Activated CD4-positive, alpha-beta T cell treated with anti-CD3 and anti-CD28 coated beads for 24 hours (primary cell): ENCODE results near the gene IRF2.

Experiments
- DNase-seq, 2 donors: peaks; one replicate each; pipeline ENCODE4 v3.0.0-alpha.2; 2020; ENCODE audit warnings: low read depth in 2 of 2

IRF2 gene

DNA sequence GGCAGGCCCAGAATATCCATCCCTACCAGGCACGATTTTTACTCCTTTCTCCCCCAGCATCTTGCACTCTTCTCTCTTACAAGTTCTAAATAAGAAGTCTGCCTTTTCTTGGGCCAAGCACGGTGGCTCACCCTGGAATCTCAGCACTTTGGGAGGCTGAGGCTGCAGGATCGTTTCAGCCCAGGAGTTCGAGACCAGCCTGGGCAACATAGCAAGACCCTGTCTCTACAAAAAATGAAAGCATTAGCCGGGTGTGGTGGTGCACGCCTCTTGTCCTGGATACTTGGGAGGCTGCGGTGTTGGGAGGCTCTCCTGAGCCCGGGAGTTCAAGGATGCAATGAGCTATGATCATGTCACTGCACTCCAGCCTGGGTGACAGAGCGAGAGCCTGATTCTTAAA lies 64.8 kb downstream of the IRF2 start:
- no peak for DNase-seq

DNA sequence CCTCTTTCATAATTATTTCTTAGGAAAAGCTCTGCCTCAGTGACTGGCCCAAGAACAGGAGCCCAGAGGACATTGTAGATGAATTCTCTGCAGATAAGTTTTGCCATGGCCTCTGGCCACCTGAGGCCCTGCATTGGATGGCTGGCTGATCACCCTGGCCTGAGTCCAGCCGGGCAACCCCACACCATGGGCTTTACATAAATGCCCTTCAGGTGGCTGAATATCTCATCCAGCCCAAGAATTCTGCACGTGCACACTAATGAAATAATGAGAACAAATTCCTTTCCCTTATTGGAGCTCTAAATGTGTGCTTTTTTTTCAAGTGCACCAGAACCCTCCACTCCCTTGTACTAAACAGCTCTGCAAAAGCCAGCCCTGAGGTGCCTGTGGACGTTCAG lies 65.7 kb downstream of the IRF2 start:
- DNase-seq, result no peak

DNA sequence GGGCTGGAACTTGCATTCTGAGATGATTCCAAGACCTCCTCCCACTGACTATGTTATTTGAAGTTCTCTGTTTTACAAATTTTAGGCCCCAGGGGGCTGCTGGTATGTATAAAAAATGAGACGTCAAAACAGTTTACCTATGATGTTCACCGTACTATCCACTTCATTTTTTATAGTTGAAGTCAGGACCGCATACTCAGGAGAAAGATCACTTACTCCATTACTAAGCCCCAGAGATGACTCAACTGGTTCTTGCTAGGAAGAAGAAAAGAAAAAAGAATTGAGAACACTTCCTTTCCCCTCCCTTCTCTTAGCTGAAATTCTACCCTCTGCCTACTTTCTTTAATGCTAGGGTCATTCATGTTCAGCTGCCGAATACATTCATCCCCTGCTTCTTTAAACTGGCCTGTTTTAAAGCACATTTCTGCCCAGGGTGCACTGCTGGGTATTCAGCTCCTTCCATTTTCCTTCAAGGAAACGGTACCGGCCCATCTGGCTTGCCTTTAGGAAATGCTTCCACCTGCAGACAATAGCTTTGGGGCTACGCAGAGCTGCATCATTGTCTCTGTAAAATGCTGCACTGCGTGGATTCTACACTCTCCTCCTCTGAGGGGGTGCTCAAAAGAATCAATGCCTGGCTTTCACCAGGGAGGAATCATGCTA lies 66.2 kb downstream of the IRF2 start:
- no peak for DNase-seq

DNA sequence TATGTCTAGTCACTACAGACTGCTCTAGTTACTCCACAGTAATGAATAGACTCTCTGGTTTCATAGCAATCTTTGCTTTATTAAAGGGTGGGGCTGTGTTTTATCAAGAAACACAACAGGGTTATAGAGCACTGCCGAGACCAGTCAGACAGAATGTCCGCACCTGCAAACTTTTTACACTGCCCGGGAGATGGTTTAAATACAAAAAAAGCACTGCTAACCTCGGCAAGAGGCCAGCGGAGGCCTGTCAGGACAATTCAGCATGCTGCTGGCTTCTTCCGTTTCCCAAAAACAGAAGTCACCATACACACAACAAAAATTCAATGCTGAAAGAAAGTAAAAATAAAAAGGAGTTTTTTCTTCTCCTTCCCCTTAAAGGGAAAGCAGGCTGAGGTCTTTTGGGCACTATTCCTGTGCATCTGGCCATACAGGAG lies 67.4 kb downstream of the IRF2 start:
- DNase-seq, result no peak

DNA sequence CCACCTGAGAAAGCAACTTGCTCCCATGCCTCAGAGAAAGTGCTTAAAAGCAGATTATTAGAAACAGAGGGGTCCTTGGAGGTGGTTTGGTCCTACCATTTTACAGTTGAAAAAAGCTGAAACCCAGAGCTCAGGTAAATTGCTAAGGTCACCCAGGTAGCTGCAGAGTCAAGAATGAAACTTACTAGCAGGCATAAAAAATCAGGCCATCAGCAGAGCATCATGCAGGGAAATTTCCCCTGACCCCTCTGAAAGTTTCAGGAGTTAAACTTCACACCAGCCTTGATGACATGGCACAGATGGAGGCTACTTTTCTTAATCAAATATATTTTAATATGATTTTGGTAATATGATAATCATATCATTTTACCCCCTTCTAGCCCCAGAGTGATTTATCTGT lies 70.3 kb downstream of the IRF2 start:
- no peak for DNase-seq

DNA sequence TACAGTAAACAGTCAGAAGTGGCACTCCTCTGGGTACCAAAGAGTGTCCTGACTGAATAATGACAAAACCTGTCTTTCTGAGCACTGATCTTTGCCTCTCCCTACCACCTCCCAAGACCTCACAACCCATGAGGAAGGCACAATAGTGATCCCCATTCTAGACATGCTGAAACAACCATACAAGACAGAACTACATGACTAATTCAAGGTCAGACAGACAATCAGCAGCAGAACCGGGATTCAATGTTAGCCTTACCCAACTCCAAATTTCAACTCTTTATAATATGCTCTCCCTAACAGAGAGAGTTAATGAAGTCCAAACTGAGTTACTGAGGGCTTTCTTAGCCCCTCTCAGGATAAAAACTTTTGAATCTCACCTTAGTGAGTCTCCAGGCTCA lies 71.0 kb downstream of the IRF2 start:
- DNase-seq, result no peak

DNA sequence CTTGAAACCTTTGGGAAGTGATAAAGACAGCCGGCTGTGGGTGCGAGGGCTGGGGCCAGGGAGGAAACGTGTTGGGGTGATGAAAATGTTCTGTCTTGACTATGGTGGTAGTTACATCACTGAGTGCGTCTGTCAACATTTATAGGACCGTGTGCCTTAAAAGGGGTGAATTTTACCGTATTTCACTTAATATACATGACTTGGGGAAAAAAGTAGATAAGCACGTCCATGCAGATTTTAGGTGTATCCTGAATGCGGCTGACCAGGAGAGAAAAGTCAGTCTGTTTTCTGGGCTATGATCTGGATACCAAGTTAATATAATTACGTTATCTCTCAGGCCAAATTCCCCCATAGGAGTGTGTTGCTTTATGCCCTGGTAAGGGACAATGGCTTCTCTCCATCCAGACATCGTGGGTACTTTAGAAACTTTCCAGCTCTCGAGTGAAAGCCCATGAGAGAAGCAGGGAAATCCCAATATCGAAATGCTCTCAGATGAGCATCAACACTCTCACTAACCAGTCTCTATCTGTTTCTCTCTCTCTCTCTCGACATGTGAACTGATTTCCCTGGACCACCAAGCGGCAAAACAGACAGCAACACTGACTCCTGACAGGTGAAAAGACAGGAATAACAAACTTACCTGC lies 71.5 kb downstream of the IRF2 start:
- no peak for DNase-seq

DNA sequence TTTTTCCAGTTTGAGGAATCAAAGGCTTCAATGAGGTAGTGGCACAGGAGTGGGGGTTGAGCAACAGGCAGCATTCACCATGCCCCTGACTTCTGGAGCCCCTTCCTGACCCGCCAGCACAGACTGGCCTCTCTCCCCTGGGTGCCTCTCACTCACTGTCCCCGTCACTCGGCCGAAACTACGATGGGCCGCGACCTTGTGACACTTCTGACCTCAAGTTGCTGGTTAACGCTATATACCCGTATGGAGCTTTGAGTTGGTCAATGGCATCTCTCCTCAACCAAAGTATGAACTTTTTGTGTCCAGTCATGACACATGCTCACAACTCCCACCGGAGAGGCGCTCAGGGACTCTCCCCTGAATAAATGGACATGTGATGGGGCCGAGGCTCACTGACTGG lies 72.1 kb downstream of the IRF2 start:
- DNase-seq, result no peak

DNA sequence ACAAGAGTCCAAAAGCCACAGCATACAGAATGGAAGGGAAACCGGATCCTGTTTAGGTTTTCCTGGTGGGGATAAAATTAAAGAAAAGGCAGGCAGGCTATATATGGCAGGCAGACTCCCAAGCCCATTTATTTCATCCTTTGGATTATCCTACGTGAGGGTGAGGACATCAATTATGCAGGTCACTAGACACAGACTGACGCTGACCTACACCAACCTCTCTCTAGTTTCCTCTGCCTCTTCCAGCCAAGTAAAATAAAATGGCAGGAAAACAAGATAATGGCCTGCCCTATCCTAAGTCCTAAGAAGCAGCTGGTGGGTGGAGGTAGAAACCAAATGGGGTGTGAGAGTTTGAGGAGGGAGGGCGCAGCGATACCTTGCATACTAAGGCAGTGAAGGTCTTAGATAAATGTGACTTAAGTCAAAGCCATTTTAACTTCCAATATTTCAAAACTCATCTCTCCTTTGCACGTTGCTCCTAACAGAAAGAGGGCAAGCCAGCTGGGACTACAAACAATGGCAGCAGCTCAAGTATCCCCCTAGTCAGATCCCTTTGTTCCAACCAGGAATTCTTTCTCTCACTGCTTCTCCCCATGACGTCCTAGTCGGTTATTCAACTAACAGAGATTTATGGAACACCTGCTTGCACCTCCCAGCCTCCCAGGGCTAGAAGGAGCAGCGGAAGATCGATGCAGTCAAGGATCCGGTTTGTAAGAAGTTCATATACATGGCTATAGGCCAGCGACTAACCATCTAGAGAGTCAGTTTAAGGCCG lies 72.8 kb downstream of the IRF2 start:
- DNase-seq, result no peak

DNA sequence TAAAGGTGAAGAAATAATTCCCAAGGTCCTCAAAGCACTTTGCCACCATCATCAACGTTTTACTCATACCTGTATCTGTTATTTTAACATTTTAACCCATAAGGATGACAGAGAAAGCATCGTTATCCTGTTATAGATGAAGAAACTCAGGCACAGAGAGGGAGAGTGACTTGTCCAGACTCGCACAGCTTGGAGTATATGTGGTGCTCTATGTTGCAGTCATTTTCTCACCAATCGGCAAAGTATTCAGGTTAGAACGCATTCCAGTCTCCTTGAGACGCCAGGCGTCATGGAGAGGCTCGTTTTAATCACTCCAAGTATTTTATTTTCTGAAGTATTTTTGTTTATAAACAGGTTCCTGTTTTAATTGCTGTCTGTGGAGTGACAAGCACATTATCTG lies 73.5 kb downstream of the IRF2 start:
- no peak for DNase-seq

DNA sequence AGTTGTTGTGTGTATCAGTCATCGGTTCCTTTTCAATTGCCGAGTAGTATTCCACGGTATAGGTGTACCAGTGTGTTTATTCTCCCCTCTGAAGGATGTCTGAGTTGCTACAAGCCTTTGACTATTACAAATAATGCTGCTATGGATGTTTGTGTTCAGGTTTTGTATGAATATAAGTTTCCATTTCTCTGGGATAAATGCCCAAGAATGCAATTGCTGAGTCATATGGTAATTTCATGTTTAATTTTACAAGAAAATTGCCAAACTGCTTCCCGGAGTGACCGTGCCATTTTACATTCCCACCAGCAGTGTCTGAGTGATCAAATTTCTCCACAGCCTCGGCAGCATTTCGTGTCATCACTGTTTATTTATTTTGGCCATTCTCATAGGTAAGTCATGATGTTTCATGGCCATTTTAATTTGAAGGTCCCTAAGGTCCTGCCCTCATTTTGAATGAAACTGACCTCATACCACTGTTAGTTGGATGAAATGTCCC lies 73.9 kb downstream of the IRF2 start:
- no peak for DNase-seq

DNA sequence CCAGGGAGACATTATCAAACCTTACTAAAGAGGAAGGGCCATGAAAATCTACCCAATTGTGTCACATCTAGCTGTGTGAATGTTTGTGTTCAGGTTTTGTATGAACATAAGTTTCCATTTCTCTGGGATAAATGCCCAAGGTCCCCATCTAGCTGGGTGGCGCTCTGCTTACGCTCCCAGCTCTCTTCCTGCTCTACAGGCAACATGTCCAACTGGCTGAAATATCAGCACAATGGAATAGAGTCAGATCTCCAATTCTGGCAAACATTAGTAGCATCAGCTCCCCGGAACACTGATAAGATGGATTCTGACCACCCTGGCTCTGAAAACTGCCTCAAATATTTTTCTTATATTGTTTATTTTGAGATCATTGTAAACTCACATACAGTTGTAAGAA lies 74.8 kb downstream of the IRF2 start:
- no peak for DNase-seq

DNA sequence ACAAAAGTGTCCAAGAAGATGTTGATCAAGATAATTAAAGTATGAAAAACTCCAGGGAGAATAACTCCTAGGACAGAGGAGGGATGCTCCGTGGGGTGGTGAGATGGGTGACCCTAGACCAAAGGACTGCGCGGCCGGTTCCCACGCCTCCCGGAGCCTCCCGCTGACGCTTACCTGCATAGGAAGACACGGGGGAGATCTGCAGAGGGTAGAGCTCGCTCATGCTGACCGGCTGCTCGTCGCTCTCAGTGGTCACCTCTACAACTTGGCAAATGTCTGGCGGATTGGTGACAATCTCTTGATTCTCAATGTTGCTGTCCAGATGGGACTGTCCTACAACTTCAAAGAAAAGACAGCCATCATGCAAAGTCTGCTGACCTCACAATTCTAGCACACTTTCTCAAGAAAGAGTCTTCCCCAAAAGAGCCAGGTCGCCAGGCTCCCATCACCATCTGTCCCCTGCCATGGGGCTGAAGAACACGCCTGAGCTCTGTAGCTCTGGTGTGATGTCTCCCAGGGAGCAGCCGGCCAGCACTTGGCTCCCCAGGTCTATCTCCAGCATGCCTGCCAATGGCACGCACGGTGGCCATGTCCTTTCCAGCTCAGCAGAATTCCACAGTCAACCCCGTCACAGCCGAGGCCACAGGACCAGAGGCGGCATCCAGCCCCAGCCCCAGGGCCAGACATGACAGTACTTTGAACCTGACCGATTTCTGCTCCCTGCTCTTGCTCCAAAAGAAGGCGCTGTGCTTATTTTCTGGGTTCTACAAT lies 75.4 kb downstream of the IRF2 start:
- DNase-seq, result no peak

DNA sequence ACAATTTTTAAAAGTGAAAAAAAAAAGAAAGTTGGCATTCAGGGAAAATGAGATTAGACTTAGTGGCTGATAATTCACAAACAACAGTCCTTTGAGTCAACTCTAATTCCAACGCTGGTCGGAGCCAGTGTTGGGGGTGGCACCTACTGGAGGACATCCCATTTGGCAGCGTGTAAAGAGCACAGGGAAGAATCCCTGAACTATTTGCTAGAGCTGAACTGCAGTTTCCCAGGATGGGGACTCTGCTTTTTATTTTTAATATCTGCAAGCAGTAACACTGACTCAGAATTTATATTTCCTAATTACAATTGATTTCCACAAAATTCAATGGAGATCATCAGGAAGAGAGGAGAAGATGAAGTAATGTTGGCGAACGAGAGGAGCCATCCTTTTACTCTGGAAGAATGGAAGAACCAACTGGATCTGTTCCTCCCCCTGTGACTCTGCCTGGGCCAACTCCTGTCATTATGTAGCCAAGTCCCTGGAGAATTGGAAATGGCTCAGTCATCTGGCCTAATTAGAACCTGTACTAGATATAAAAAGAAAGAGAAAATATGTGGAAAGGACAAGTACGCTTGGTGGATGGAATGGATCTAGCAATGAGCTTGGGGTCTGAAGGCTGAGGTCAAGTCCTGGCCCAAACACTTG lies 76.7 kb downstream of the IRF2 start:
- no peak for DNase-seq

DNA sequence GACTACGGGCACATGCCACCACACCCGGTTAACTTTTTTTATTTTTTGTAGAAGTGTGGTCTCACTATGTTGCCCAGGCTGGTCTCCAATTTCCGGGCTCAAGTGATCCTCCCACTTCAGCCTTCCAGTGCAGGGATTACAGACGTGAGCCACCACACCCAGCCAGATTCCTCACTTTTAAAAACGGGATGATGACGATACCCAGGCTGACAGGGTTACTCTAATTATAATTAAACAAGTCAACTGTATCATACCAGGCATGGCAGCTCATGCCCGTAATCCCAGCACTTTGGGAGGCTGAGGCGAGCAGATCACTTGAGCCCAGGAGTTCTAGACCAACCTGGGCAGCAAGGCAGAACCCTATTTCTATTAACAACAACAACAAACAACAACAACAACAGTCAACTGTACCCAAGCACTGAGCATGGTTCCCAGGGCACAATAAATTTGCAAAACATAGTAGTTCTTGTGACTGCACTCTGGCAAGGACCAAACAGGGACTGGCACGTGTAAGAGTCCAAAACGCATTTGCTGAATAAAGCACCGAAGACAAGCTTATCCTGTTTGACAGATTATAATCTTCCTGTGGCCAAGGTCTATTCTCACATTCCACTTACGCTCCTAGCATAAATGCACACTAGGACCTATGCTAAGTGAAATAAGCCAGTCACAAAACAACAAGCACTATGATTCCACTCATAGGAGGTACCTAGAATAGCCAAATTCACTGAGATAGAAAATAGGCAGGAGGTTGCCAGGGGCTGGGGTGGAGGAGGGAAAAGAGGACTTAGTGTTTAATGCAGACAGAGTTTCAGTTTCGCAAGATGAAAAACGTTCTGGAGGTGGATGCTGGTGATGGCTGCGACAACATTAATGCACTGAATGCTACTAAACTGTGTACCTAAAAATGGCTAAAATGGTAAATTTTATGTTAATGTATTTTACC lies 77.5 kb downstream of the IRF2 start:
- no peak for DNase-seq

DNA sequence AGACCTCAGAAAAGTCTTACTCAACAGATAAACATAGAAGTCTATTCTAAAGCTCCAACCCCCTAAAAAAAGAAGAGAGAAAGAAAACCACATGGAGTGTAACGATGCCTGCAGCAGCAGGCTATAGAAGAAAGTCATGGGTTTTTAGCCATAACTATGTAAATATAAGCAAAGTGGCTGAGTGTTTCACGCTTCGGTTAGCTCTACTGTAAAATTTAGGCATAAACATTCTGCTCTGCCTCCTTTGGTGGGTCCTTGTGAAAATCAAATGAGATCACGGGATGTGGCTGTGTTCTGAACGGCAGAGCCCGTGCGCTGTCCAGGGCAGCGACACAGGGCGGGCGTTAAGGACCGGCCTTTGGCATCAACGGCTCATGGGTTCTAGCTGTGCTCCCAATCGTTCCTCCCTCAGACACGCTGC lies 78.4 kb downstream of the IRF2 start:
- no peak for DNase-seq

DNA sequence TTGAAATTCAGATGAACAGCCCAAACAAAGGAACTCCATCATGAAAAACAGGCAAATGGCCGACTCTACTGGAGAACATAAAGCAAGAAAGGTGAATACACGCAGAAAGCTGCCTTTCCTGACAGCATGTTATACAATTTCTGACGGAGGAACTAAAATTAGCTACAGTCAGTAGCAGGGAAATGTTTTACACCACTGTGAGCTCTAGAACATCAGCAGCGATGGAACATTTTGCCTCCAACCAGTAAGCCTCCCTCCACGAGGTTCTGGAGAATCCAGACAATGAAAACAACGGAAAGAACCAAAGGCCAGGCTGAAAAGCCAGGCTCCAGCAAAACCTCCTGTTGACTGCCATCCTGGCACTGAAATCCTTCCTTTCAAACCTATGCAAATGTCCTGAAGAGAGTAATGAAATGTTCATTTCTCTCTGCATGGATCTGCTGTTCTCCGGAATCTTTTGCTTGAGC lies 78.9 kb downstream of the IRF2 start:
- DNase-seq, result no peak

DNA sequence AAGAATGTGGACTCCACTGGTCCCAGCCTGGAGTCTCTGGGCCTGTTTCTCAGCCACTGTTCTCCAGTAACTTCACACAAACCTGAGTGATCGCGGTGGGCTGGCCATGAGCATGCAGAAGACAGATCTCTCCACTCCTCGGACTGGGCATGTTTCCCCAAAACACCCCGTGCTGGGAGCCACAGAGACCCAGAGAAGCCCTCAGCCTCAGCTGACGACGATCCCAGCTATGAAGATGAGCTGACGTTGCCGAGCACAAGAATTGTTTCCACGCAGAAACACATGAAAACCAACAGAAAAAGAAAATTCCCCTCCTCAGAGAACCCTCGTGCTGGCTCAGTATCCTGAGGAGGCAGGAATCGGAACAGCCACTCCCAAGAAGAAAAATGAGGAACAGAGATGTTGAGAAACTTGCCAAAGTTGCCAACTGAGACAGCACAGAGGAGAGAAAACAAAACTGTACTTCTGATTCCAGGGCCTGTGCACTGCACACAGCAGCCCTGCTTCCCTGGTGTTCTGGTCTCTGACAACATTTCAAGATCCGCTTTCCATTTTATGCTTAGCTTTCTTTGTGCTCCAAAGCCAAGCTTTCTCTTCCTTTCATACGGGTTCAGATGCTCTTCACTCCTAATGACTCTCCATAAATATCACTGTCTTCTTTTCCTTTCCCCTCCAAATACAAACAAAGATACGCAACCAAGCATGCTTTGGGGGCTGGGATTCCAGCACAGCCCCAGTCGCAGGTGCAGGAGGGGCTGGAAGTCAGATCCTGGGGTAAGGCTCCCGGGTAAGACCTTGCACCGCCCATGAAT lies 81.4 kb downstream of the IRF2 start:
- DNase-seq, result no peak

DNA sequence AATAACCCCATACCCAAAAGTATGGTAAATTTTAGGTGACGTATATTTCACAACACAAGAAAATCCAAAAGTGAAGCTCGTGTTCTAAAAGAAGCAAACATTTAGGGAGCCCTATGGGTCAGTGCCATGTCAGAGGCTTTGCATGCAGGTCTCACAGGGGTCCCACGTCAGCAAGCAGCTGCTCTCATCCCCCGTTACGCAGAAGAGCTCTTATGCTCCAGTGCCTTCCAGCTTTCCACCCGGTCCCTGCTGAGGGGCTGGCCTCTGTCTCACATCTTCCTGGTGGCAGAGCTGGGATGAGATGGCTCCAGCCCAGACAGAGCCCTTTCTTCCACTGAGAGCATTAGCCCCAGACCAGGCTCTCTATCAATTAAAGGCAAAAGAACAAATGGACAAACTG lies 82.0 kb downstream of the IRF2 start:
- no peak for DNase-seq
